ENCODE results near the gene ATE1. TPM values are rescaled to one million over a fixed set of nuclear protein-coding genes. Genes with fewer than 3 reads are reported as not detected.

ATE1 gene
- 14.1 and 19.7 TPM in 2 replicates for total RNA-seq

DNA sequence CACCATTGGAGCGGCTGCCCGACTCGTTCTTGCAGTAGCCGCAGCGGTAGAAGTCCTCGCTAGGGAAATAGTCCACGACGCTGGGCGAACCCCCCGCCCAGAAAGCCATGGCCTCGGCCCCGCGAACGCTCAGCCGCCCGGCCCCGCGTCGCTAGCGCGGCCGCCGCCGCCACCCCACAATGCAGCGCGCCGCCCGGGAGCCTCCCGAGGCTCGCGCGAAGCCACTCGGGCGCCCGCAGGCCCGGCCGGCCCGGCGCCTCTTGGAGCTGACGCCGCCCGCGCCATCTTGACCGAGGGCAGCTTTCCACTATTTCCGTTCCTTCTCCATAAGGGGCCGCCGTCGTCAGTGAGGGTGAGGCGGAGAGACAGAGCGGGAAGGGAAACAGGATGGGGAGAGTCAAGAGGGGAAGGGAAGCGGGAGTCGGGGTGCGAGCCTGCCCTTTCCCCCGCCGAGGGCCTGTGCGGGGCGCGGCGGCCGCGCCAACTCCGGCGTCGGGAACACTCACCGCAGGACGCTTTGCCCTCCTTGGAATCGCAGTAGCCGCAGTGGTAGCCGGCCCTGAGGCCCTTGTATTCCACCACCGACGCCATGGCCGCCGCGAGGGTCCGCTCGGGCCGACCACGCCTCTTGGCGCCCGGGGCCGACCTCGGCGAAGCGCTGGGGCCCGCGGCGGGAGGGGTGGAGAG, at the start of gene ATE1:
Gene ATE1 (minus strand): TSS at position 191 of the 687 bp plus-strand sequence. CDS start 82 bp downstream, at position 109.

DNA sequence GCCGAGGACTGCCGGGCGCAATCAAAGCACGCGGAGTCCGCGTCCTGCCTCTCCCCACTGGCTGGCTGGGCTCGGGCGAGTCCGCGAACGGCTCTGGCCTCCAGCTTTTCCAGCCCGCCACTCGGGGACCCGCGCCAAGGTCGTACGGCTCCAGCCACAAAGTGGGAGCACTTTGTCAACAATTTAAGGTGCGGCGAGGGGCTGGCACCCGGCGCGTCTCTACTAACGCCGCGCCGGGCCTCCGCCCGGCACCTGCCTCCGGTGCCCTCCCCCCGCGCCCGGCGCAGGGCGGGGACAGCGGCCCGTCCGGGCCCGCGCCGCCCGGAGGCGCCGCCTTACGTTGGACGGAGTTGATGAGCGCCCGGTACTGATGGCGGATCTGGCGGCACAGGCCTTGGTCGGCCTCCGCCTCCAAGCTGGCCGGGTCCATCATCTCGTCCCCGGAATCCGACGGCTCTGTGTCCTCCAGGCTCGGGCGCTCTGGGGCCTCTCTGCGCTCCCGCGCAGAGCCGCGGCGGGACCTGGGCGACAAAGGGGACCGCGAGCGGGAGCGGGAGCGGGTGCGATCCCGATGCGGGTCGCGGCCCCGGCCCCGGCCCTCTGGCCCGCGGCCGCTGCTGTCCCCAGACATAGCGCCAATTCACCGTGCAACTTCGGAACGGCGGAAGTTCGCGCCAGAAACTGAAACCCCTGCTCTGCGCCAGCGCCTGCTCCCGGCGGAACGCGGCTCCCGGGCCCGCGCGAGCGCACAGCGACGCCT, 46.9 kb upstream of the ATE1 start, which contains the start of gene NSMCE4A:
Gene NSMCE4A (minus strand): TSS at position 683 of the 760 bp plus-strand sequence. CDS start 52 bp downstream, at position 631.

Other genes starting within 250 kb of the ATE1 start
- 26.8 and 54.8 TPM in 2 replicates for gene NSMCE4A, start 47.2 kb upstream of the ATE1 start, total RNA-seq
- 5.5 and 9.5 TPM in 2 replicates for gene TACC2, start 61.1 kb upstream of the ATE1 start, total RNA-seq

Data from myometrial cell (primary cell).